ENCODE results near the gene F2RL3. TPM values are rescaled to one million over a fixed set of nuclear protein-coding genes. Genes with fewer than 3 reads are reported as not detected.

F2RL3 gene
- total and polyA plus RNA-seq, 2 of the 8 experiments (the other 6 are each of a cell fraction or from before 2014, with no cell fraction given) = not detected

- TF ChIP-seq TCF12 (IDR thresholded peaks at IDR 0.05; ENCODE audit: low read depth, low read length) (no peak), SP1 (IDR thresholded peaks at IDR 0.05; ENCODE audit: low read depth, low read length) (0 out of 2 replicates have a peak, but pooled peaks have one; percentile 11), KDM4A (IDR thresholded peaks at IDR 0.05; ENCODE audit: low read depth, low read length, severe bottlenecking) (peak; percentile 86), HDAC2 (IDR thresholded peaks at IDR 0.05; ENCODE audit: borderline replicate concordance in 1 of 2, low read depth in 2 of 2, low read length in 2 of 2) (no peak), SIRT6 (IDR thresholded peaks at IDR 0.05; ENCODE audit: low read length) (no peak), TAF7 (optimal IDR thresholded peaks at IDR 0.05; ENCODE audit: borderline replicate concordance, low read depth, low read length) (no peak)
- Histone ChIP-seq H3K18ac (ENCODE audit: extremely low read depth, low read length) (peak overlapping the region; percentile 71), H2BK5ac (ENCODE audit: low read depth, low read length) (no peak overlapping the region), H3K4me3 (ENCODE audit: extremely low read depth in 1 of 4, insufficient read depth in 2 of 4, low read depth in 3 of 4, low read length in 4 of 4) (peak overlapping the region; percentile 57 to 97 (median 66)), H3K36me3 (ENCODE audit: control insufficient read depth in 2 of 4, insufficient read depth in 4 of 4, low read length in 3 of 4) (no peaks in the 10 kb centered on the region), H3K14ac (ENCODE audit: insufficient read length) (no peak overlapping the region), H4K5ac (ENCODE audit: insufficient read length, low read depth, low read length) (no peak overlapping the region), H3K4me1 (replicated peaks in 1 of 4; ENCODE audit: control insufficient read depth in 3 of 4, insufficient read depth in 4 of 4, low read length in 3 of 4) (peaks cover 0 to 3% (median 1%) of the 10 kb centered on the region in 4 experiments; a peak in 3 of 7 replicates), H2BK20ac (ENCODE audit: low read length) (no peak overlapping the region), H3K27me3 (replicated peaks in 1 of 4; ENCODE audit: control insufficient read depth in 3 of 4, extremely low read depth in 1 of 4, insufficient read depth in 3 of 4, low read length in 3 of 4) (peaks cover 0 to 16% (median 8%) of the 10 kb centered on the region in 4 experiments; a peak in 5 of 7 replicates), H3K27ac (ENCODE audit: low read depth, low read length) (no peak overlapping the region), H3K23ac (ENCODE audit: insufficient read length) (no peak overlapping the region), H3K23me2 (ENCODE audit: low read depth, low read length) (peaks cover 12% of the 10 kb centered on the region; the same call in 1 of the 2 replicates), H3K4me2 (ENCODE audit: insufficient read depth in 1 of 2, low read depth in 2 of 2, low read length in 2 of 2) (peak overlapping the region; percentile 75 to 90), H3K9me3 (ENCODE audit: insufficient read depth in 2 of 2, low read depth in 1 of 2, low read length in 1 of 2) (no peaks in the 10 kb centered on the region), H4K91ac (replicated peaks; ENCODE audit: insufficient read length, low read length) (no peak overlapping the region), H3K79me1 (ENCODE audit: low read depth, low read length) (no peaks in the 10 kb centered on the region), H2BK120ac (replicated peaks; ENCODE audit: low read depth, low read length) (no peak overlapping the region), H3K79me2 (ENCODE audit: control insufficient read depth in 1 of 2, insufficient read depth in 2 of 2, low read length in 2 of 2) (no peaks in the 10 kb centered on the region), H2BK15ac (ENCODE audit: low read length) (no peak overlapping the region), H2AK5ac (ENCODE audit: low read depth, low read length) (no peak overlapping the region), H2AFZ (ENCODE audit: low read length) (no peak overlapping the region; the same call in 1 of the 2 replicates), H2BK12ac (ENCODE audit: low read depth, low read length) (peak overlapping the region; percentile 75; the same call in 1 of the 2 replicates), H3K9ac (replicated peaks in 1 of 4; ENCODE audit: extremely low read depth in 1 of 4, low read depth in 3 of 4, low read length in 3 of 4) (peak overlapping the region in 1 of 4 experiments; percentile 27; a peak in 2 of 7 replicates), H3K4ac (replicated peaks; ENCODE audit: insufficient read length, low read depth, low read length) (no peak overlapping the region), H4K20me1 (replicated peaks in 1 of 2; ENCODE audit: control insufficient read depth in 1 of 2, insufficient read depth in 2 of 2, low read length in 2 of 2) (no peaks in the 10 kb centered on the region), H4K8ac (ENCODE audit: extremely low read depth, insufficient read depth, low read length) (peak overlapping the region; percentile 91), H3K56ac (replicated peaks; ENCODE audit: insufficient read length, low read depth, low read length) (no peak overlapping the region)
- ChIA-PET CTCF (ENCODE audit: partially characterized antibody) (no interaction called here), POLR2A (ENCODE audit: partially characterized antibody) (interaction anchor here (0.6 to 1.0 kb wide), 2 partner anchors 71 to 92 kb away, joined by 3 to 5 read pairs; no protein-coding TSS in a partner anchor)
- 5% methylated on average over 8 of the region's 66 CpGs; no CpG with 5 or more reads in 1 of the 2 experiments for WGBS, 2 experiments (ENCODE audit: extremely low coverage in 1 of 2, insufficient coverage in 1 of 2, insufficient read length in 1 of 2, insufficient replicate concordance in 2 of 2, low coverage in 1 of 2, low lambda C conversion rate in 2 of 2, missing lambda C conversion rate in 1 of 2)
- no peak for FAIRE-seq
- DNase-seq (ENCODE audit: low read depth in 1 of 2, low spot score in 2 of 2) = peak in 1 of 2 experiments; percentile 80
These were observed 7.6 kb downstream of the F2RL3 start for GRCh38 chr19:16896146-16897028.

Measured in H1 (cell line).